ENCODE data around the gene LRMDA.

Gene LRMDA

DNA sequence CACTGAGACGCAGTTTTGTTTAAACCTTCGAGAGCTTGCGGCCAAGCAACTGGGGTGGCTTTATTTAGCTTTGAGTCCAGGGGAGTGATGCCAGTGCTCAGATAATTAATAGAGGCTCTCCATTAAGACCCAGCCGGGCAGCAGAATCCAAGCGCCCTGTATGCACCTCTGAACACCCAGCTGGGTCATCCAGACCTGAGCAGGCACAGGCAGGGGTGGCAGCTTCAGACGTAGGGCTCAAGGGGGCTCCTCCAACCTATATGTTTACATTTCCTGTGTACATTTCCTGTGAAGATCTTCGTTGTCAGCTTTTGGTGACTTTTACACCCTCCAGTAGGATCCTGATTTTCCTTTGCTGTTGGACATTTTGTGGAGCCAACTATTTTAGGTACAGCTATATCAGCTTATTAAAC, 719.5 kb downstream of the LRMDA start:
- no peak for DNase-seq

- DNase-seq: no peak
Measured at GRCh38 chr10:76152186-76152585, 720.8 kb downstream of the LRMDA start.

GRCh38 chr10:76155961-76156360, 724.5 kb downstream of the LRMDA start:
- DNase-seq: no peak

- DNase-seq: no peak
Measured at GRCh38 chr10:76160446-76161300, 729.2 kb downstream of the LRMDA start.

- no peak for DNase-seq
Measured at GRCh38 chr10:76161301-76161582, 729.8 kb downstream of the LRMDA start.

- no peak for DNase-seq
Measured at GRCh38 chr10:76168437-76168836, 737.0 kb downstream of the LRMDA start.

DNA sequence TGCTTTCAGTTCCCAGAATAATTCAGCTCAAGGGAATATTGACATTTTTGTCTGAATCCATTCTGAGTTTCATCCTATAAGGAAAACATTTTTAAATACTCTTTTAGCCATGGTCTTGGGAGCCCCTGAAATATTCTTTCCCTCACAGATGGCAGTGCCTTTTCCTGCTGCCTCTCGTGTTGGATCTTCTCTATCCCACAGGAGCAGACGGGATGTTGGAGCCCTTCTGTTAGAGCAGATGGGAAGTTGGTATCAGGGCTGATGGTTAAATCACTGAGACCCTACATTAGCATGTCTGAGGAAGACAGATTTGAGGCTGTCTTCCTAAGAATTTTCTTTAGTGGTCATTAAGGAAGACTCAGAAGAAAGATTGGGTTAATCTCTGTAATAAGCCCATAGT, 737.8 kb downstream of the LRMDA start:
- no peak for DNase-seq

DNA sequence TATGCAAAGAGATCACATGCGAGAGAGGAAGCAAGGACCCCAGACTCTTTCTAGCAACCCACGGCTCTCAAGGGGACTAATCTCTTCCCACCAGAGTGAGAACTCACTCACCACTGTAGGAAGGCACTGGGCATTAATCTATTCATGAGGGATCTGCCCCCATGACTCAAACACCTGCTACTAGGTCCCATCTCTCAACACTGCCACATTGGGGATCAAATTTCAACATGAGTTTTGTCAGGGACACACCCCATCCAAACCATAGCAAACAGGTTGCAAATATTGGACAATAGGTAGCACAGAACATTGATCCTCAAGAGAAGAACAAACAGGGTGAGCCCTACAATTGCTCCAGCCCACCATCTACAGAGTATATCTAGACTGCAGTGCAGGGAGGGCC, 740.6 kb downstream of the LRMDA start:
- no peak for DNase-seq

GRCh38 chr10:76175533-76176165, 744.2 kb downstream of the LRMDA start:
- no peak for DNase-seq

- no peak for DNase-seq
Measured at GRCh38 chr10:76176166-76176550, 744.7 kb downstream of the LRMDA start.

- DNase-seq: no peak
Measured at GRCh38 chr10:76177936-76178335, 746.5 kb downstream of the LRMDA start.

DNA sequence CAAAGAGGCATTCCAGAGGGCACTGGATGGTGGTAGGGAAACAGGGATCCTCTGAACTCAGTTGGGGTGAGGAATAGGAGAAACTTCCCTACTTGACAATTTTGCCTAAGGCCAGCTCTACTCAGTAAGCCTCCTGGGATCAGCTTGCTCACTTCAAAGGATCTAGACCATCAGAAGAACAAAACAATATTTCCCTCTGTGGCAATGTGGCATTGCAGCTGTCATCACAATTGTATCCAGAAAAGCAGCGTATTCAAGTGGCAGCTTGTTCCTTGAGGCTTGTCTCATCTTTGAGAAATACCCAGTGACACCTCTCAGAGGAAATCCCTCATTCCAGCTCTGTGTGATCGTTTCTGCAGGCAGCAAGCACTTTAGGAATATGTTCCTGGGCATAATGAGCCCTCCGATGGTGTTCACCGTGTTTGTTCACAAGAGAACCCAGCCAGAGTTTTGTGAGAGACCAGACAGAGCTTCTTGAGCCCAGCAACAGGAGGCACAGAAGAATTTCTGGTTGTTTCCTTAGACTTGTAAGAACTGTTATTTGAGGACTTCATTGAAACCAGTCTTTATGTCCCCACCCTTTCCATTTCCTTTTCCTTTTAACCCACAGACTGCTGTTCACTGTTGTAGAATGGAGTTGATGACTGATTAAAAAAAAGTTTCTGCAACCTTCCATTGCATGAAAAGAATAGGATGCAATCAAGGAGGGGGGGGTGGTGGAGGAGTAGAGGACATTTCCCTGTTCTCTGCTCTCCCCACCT, 747.3 kb downstream of the LRMDA start:
- DNase-seq: no peak

DNA sequence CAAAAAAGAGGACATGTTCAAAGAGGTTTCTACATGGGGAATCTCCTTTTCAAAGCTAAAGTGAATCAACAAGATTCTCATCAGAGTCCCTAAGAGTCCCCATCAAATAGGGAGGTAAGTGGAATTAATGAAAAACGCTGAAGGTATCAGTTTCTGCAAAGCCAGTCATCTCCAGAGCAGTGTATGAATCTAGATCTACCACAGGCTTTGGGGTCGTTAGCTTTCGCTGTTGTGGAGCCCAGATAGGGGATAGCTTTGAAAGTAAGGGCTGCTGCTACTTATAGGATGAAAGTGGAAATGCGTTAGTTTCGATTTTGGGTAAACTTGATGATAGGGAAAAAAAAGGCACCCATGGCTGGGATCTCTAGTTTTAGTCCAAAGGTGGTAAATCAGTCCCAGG, 748.4 kb downstream of the LRMDA start:
- no peak for DNase-seq

- DNase-seq: no peak
Measured at GRCh38 chr10:76184647-76185046, 753.2 kb downstream of the LRMDA start.

- no peak for DNase-seq
Measured at GRCh38 chr10:76185471-76186301, 754.3 kb downstream of the LRMDA start.

DNA sequence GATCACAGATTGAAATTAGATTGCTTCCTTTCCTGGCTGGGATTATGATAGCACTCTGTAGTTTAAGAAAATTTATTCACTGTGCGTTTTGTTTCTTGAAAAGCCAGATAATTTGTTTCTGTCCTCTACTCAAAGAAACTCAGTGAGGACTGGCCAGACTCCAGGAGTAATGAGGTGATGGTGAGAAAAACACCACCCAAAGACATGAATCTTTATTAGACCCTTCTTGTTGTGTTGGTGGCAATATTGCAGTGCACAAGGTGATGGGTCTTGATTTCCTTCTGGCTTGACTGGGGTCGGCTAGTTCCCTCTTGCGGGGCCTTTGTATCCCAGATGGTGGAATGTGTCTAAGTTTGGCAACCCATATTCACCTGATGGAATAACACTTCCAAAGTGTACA, 756.8 kb downstream of the LRMDA start:
- DNase-seq: no peak

- no peak for DNase-seq
Measured at GRCh38 chr10:76190634-76191270, 759.3 kb downstream of the LRMDA start.

GRCh38 chr10:76191336-76191735, 759.9 kb downstream of the LRMDA start:
- DNase-seq: no peak

- DNase-seq: no peak
Measured at GRCh38 chr10:76192151-76192550, 760.7 kb downstream of the LRMDA start.

DNA sequence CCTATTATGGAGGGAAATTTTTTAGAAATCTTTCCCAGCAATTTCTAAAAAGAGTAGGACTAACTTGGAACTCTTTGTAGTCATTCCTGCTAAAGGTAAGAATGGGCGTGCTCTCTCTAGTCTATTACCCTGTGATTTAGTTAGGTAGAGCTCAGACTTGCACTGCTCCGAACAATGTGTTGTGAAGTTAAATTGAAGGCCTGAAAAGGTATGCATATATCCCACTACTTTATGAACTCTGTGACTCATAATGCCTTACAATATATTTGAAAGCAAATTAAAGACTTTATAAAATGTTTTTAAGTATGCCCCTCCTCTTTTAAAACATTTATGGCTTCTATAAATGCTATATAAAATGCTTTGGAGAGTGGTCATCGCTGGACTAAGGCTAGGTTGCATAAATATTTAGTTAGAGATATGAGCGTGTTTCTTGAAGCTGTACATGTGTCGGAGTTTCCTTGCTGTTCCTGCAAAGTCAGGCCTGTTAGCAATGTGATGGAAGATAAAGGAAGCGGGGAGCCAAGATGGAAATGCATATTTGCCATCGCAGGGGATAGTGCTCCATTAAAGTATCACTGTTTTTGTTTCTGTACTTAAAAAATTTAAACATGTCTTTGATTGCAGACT, 761.4 kb downstream of the LRMDA start:
- DNase-seq: no peak

DNA sequence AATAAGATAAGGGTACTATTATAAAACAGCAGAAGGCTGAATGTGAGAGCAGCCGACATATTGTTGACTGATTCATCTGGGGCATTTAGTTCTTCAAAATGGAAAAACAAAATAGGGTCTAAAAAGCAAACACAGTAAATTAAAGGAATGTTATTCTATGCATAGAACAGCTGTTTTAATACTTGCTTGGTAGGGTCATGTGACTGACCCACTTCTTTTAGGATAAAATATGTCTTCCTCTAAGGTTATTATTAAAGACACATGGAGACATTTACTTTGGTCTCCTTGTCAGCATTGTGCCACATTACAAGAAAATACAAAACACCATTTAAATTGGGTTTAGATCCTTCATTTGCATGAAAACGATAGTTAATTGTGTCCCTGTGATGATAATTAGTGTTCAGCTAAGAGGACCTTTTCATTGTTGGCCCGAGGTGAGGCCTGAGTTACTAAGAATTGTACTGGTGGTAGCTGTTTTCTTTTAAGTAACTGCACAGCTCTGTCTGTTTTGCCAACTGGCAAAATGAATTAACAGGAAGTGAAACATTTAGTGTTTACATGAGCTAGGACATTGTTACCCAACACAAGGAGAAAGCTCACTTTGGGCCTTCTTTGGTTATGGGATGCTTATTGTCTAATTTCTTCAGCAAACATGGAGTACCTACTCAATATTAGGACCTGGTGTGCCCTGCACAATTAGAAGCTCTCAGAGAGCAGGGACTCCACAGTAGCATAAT, 764.4 kb downstream of the LRMDA start:
- no peak for DNase-seq

Data from NK-92 treated with Interleukin-12 subunit alpha and Interleukin-12 subunit beta, amount 100 ng/mL, for 24 hours (cell line).